Stimulated activated CD4-positive, alpha-beta T cell treated with anti-CD3 and anti-CD28 coated beads, TNF-alpha, amount 100 ng/mL, for 4 hours (primary cell): ENCODE data around the gene ITGAL.
"Not testable (repeated sequence)": the region's sequence is repeated elsewhere in the genome, so short reads cannot be mapped to it uniquely, and the experiment has no call there.

Source experiments
- DNase-seq, 3 experiments: peaks; one replicate each; pipeline ENCODE4 v3.0.0-alpha.2; 2020; ENCODE audit warnings: low read depth in 3 of 3

Gene ITGAL

DNA sequence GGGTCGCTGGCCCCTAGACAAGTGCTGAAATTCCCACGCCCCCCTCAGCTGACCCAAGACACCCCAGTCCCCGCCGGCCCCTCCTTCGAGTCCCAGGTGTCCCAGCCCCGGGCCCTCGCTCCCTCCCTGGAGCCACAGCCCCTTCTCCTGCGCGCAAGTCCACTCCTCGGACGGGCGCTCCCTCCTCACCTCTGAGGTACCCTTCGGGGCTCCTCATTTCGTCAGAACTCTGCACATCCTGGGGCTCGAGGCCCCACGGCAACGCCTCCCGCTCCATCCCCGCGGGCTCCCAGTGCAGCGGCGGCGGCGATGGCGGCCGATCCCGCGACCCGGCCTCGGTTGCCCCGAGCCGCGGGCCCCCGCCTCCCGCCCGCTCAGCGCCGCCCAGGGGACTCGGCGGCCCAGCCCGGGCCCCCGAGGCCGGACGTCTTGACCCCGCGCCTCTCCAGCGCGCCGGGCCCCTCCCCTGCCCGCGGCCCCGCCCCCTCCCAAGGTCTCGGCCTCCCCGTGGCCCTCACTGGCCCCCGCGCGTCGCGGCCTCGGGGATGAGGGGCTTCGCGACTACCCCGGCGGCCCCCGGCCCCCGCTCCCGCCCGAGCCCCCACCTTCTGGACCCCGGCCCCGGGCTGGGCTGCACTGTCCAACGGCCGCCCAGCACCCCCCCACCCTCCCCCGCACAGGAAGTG lies 53.7 kb downstream of the ITGAL start, which contains the start of gene ZNF768:
ZNF768 (minus strand) TSS at position 430 of the 686 bp plus-strand sequence; CDS start at position 277, 153 bp downstream.
- peak in 1 of 3 experiments; percentile 38 for DNase-seq

DNA sequence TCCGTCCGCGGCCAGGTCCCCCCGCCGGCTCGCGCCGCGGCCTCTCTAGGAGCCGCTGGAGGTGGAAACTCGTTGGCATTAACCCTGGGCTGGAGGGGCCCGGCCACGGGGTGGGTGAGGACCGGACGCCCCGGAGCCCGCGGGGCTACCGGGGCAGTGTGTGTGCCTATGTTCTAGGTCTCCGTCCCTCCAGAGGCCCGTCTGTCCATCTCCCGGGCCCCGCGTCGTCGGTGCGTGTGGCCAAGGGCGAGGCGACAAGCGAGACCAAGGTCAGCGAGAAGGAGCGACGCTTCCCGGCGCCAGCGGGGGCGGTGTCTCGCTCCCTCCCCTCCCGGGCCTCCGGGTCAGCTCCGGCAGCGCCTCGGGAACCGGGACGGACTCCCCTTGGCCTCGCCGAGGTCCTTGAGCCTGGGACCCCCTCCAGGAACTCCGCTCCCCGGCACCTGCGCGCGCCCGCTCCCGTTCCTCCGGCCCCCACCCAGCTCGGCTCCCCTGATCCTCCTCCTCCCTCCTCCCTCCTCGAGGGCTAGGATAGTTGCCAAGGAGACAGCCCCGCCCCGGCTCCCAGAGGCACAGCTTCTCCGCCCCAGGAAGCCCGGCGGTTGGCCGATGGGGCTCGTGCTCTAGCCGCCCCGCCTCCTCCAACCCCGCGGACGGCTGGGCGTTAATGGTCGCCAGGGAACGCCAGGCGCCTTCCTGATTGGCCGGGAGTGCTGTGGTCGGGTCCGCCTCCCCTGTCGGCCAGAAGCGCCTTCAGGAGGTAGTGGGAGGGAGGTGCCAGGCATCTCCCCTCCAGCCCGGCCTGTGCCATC lies 54.5 kb downstream of the ITGAL start:
- DNase-seq, result peak; percentile 71 to 86 (median 77)

DNA sequence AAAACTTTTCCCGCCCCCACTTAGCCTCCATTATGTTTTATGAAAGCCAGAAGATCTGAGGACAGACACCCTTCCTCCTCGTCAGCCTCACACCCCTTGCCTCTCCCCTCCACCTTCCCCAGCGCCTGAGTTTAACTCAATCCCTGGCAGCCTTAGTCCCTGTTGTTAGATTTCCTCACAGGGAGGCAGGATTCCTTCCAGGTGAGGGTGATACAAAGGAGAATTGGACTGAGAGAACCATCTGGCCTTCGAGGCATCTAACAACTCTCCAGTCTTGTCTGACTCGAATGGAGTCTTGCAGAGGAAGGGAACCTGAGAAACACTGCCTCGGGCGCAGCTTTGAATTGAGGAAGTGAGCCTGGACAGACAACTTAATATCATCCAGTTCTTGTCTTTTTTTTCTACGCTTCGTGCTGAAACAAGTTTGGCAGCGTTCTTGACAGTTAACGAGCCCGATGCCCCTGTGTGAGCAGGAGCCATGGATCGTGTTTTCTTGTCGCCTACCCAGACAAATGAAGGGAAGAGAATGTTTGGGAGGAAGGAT lies 55.2 kb downstream of the ITGAL start:
- no peak for DNase-seq

DNA sequence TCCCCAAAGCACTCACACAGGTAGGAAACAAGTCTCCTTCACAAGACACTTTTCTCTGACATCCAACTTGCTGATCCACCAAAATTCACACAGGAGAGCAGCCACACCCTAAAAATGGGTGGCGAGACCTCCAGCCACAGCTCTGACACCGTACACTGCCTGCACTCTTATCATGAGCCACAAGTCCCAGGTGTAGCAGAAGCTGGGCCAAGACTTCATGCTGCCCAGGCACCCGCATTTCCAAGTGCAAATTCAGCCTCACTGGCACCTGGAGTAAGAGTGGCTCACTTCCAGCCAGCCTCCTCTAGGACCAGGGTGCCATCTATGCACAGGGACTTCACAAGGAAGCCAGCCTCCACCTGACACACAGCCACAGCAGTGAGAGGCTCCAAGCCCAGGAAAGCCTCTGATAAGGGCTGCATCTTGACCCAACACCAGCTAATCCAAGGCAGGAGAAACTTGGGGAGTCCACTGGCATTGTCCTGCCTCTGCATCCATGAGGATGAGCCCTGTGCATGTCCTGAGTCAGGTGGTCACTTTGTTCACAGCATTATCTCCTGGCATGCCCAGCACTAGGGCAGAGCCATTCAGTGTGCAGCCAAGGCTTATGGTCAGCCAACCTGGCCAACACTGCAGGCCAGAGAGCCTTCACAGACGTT lies 56.4 kb downstream of the ITGAL start:
- DNase-seq, result no peak

DNA sequence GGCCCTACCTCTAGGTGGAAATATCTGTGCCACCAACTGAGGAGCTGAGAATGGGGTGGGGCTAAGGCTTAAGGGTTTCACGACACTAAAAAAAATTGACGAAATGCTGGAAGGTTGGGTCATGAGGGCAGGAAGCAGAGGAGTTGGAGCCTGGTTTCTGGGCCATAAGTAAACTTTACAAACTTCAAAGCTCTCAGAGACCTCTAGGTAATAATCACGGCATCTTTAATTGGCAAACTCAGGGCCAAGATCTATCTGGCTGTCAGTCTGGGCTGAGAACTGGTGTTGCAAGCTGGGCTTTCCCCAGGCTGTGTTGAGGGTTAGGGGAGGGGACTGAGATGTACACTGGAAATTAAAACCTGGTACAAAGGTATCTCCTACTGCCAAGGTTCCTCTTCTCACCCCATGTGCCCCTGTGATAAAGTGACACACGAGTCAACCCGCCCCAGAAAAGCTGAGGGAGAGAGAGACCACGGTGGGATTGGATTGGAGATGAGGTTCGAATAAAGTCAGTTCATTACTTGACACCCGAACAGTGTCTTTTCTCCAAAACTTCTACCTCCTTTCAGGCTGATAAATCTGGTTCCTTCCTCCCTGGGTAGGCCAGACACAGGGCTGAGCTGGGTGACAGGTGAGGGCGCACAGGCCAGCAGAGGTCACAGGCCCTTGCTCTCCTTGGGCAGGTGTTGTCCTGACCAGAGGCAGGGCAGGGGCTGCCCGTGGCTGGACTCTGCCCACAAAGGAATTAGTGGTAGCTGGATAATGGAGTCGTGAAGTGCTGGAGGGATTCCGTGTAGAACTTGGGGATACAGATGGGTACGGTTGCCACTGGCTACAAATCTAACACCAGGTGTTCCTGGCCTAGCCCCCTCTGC lies 57.9 kb downstream of the ITGAL start:
- DNase-seq, result no peak

DNA sequence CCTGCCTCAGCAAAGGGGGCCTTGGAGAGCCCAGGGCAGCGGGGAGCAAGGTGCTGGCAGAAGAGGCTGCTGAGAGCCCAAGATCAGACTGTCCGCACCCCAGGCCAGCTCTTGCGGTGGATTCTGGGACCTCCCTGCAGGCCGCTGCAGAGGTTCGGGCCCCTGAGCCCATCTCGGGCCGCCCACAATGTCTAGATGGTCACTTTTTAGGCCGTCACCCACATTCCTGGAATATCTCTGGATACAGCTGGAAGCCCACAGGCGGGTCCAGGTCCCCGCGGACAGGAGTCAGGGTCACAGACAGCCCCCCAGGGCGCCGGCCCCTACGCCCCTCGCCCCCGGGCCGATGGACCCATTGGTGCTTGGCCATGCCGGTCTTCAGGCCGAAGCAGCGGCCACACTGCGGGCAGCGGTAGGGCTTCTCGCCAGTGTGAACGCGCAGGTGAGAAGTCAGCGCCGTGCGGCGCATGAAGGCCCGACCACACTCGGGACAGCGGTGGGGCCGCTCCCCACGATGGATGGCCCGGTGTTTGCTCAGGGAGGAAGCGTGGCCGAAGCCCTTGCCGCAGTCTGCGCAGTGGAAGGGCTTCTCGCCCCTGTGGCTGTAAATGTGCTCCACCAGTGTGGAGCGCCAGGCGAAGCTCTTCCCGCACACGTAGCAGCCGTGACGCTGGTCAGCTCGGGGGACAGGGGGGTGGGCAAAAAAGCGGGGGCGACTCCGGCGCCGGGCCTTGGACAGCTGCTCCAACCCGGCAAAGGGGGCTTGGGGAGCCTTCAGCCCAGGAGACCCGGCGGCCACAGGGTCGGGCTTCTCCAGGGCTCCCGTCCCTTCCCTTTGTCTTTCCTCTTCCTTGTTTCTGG lies 60.0 kb downstream of the ITGAL start:
- DNase-seq, result no peak

DNA sequence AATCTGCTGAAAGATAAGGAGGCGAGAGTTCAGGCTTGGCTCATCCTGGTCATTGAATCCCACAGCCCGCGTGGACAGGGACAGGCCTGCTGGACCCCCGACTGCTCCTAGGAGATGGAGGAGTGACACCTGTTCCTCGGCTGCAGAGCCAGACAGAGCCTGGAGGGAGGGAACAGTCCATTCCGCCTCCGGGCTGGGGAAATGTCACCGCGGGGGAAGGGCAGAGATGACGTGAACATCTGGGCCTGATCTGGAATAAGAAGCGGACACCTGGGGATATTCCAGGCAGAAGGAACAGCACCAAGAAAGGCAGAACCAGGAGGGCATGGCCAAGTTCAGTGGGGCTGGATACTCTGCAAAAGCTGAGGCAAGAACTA lies 60.6 kb downstream of the ITGAL start:
- DNase-seq, result no peak

DNA sequence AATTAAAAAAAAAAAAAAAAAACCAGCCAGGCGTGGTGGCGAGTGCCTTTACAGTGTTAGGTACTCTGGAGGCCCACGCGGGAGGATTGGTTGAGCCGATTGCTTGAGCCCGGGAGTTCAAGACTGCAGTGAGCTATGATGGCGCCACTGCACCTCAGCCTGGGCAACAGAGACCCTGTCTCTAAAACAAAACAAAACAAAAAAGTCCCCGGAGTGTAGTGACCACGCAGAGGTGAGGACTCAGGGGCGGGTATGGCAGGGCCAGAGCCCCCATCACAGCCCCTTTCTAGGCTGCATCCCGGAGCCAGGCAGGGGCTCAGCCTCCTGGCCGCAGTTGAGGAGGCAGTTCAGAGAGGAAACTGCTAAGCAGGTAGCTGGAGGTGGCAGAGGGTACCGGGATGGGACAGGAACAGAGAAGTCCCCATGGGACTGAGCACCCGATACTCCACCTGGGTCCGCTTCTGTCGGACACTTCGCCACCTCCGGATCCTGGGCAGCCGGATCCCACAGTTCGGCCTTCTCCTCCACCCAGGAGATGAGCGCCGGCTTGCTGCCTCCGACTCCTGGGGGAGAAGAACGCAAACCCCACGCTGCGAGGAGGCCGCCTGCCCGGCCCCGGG lies 61.3 kb downstream of the ITGAL start:
- no peak for DNase-seq

DNA sequence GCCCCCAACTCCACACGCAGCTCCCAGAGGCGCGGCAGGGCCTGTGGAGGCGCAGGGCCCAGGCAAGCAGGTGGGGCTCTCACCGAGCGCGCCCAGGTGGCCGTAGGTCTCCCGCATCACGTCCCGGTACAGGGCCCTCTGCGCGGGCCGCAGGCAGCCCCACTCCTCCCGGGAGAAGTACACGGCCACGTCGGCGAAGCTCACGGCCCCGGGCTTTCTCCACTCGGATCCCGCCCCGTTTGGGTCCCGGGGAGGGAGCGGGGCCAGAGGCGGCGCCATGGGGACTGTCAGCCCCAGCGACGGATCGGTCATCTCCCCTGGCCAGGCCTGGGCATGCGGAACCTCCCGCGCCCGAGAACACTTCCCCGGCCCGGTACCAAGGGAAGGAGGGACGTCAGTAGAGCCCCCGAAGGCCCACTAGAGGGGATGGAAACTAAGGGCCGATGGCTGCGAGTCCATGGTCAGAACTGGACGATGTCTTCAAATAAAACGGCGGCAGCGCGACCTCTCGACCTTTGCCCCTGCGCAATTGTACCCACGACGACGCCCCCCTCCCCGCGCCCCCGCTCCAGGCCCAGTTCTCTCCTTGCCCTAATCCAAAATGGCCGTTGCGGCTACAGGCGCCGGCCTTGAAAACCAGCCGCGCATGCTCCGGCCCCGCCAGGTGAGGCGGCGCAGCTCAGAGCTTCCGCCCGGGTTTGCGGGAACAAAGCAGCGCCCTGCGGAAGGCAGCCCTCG lies 62.0 kb downstream of the ITGAL start, which contains the start of gene ZNF747:
ZNF747 (minus strand) TSS at position 491 of the 738 bp plus-strand sequence; CDS start at position 312, 179 bp downstream.
- DNase-seq, result peak; percentile 87

DNA sequence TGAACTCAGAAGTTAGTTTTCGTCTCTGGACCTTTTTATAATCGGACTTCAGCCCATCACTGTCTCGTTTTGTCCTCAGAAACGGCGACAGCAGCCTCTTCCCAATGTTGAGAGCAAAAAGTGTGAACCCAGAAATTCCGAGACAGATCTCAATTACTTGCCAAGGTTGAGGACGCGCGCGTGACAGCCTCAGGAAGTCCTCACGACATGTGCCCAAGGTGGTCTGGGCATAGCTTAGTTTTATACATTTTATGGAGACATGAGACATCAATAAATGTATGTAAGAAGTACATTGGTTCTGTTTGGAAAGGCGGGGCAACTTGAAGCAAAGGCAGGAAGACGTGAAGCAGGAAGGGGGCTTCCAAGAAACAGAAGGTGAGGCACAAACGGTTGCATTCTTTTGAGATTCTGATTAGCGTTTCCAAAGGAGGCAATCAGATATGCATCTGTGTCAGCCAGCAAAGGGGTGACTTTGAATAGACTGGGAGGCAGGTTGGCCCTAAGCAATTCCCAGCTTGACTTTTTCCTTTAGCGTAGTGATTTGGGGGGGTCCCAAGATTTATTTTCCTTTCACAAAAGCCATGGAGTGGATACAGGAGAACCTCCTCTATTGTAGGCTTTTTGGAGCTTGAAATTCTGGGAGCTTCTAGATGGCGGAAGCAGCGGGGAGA lies 62.7 kb downstream of the ITGAL start:
- no peak for DNase-seq

DNA sequence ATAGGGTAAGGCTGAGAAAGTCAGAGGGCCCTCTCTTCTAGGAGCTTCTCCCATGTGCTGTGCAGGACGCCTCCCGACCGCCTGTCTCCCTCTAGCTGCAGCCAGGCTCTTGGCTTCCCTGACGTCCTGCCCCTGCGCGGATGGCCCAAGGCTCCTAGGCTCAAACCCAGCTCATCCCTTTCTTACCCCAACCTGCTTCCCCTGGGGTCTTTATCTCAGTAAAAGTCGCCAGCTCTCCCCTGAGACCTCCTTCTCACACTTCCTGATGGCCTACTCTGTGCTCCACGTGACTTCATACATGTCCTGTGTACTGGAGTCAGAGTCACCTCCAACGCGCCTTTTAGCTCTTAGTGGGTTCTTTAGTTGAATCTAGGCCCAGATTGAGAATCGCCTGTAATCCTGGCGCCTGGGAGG lies 63.2 kb downstream of the ITGAL start:
- peak; percentile 47 to 55 (median 51) for DNase-seq

DNA sequence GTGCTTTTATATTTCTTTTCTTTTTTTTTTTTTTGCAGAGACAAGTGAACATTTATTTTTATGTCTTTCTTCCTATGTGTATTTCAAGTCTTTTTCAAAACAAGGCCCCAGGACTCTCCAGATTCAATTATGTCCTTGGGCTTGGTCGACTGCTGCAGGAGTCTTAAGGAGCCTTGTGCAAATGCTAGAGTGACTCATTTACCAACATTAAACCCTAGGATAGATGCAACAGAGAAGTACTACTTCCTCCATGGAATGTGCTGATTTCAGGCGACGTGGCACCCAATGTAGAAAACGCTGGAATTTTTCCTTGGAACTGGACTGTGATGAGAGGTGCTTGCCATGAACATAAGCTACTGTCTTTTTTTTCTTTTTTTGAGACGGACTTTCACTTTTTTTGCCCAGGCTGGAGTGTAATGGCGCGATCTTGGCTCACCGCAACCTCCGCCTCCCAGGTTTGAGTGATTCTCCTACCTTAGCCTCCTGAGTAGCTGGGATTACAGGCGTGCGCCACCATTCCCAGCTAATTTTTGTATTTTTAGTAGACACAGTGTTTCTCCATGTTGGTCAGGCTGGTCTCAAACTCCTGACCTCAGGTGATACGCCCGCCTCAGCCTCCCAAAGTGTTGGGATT lies 64.0 kb downstream of the ITGAL start:
- DNase-seq, result not testable (repeated sequence)

DNA sequence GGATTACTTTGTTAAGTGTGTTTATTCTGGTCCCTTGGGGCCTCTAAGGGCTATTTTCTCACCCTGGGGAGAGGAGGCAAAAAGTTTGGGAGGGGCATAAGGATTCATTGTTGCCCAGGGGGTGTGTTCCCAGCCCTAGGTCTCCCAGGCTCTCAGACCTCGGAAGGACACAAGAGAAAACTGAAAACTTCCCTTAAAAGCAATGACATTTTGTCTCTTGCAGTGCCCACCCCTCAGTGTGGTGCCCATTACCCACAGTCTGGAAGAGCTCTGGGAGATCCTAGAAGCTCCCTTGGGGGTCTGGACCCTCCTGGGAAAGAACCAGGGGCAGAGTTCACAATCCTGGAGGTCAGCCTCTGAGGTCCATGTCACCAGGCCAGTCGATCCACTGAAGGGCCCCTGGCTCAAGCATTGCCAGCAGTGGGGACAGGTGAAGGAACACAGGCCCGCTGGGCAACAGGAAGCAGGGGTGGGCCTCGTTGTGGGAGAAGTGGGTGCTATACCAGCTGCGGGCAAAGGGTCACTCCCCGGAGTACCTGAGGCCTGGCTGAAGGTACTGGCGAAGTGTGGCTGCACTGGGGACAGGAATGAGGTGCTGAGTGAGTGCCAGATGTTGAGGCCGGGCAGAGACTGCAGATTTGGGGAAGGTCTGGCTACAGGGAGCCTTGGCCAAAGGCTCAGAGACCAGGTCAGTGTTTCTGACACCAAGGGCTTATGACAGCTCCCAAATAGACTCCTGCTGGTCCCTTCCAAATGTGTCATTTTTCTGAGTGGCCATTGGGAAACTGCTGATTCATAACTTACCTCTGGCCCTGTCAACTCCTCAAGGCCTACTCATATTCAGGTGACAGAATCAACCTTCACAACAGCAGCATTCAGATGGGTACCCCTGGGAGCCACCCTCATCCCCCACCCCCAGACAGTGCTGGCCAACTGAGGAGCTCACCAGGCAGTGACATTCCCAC lies 66.7 kb downstream of the ITGAL start:
- no peak for DNase-seq

DNA sequence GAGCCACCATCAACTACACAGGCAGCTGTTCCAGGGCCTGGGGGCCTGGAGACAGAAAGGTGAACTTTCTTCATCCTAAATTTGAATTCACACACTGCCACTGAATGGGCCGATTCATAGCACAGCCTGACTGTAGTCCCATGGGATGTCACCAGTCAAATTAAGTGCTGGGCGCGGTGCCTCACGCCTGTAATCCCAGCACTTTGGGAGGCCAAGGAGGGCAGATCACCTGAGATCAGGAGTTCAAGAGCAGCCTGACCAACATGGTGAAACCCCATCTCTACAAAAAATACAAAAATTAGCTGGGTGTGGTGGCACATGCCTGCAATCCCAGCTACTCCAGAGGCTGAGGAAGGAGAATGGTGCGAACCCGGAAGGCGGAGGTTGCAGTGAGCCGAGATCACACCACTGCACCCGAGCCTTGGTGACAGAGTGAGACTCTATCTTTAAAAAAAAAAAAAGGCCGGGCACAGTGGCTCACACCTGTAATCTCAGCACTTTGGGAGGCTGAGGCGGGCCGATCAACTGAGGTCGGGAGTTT lies 67.5 kb downstream of the ITGAL start:
- not testable (repeated sequence) for DNase-seq

DNA sequence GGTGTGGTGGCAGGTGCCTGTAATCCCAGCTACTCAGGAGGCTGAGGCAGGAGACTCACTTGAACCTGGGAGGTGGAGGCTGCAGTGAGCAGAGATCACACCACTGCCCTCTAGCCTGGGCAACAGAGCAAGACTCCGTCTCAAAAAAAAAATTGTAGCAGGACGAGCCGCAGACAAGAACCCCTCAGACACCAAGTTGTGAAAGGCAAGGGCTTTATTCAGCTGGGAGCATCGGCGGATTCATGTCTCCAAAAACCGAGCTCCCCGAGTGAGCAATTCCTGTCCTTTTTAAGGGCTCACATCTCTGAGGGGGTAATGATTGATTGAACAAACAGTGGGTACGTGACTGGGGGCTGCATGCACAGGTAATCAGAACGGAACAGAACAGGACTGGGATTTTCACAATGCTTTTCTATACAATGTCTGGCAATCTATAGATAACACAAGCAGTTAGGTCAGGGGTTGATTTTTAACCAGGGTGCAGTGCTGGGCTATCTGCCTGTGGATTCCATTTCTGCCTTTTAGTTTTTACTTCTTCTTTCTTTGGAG lies 68.4 kb downstream of the ITGAL start:
- DNase-seq, result not testable (repeated sequence)
